GM18861 (cell line): ENCODE results near the gene ABCG1.

Experiments
- ATAC-seq: cut with Tn5 transposase; IDR thresholded peaks from one replicate; pipeline ENCODE4 v1.9.1; 2021; ENCODE audit not compliant: unreplicated experiment

The ABCG1 gene

GRCh38 chr21:42231756-42232155 lies 12.8 kb downstream of the ABCG1 start:
- ATAC-seq: no peak

GRCh38 chr21:42232176-42232825 lies 13.4 kb downstream of the ABCG1 start:
- ATAC-seq: no peak

- peak; percentile 42 for ATAC-seq
These were observed 14.4 kb downstream of the ABCG1 start for GRCh38 chr21:42233067-42233961.

GRCh38 chr21:42234041-42234440 lies 15.1 kb downstream of the ABCG1 start:
- ATAC-seq: no peak

- peak; percentile 26 for ATAC-seq
These were observed 15.7 kb downstream of the ABCG1 start for GRCh38 chr21:42234464-42235241.

GRCh38 chr21:42235593-42235992 lies 16.7 kb downstream of the ABCG1 start:
- ATAC-seq: no peak

- no peak for ATAC-seq
These were observed 17.1 kb downstream of the ABCG1 start for GRCh38 chr21:42236014-42236413.

GRCh38 chr21:42236693-42237092 lies 17.8 kb downstream of the ABCG1 start:
- no peak for ATAC-seq

GRCh38 chr21:42237161-42237560 lies 18.2 kb downstream of the ABCG1 start:
- ATAC-seq: no peak

GRCh38 chr21:42237577-42237976 lies 18.6 kb downstream of the ABCG1 start:
- ATAC-seq: no peak

GRCh38 chr21:42238185-42238934 lies 19.4 kb downstream of the ABCG1 start:
- ATAC-seq: no peak

- ATAC-seq: no peak
These were observed 20.6 kb downstream of the ABCG1 start for GRCh38 chr21:42239556-42239955.

- no peak for ATAC-seq
These were observed 21.0 kb downstream of the ABCG1 start for GRCh38 chr21:42239973-42240372.

- no peak for ATAC-seq
These were observed 23.7 kb downstream of the ABCG1 start for GRCh38 chr21:42242611-42243010.

- ATAC-seq: no peak
These were observed 24.1 kb downstream of the ABCG1 start for GRCh38 chr21:42243026-42243425.

GRCh38 chr21:42245331-42246193 lies 26.6 kb downstream of the ABCG1 start:
- ATAC-seq: no peak

GRCh38 chr21:42247716-42248115 lies 28.8 kb downstream of the ABCG1 start:
- ATAC-seq: no peak

GRCh38 chr21:42248241-42248640 lies 29.3 kb downstream of the ABCG1 start:
- no peak for ATAC-seq

GRCh38 chr21:42248783-42249597 lies 30.1 kb downstream of the ABCG1 start:
- ATAC-seq: peak; percentile 77
